NOMO-1 treated with DMSO at 0.1 percent for 48 hours (cell line): Measurements from ENCODE around the gene CGREF1.
"Not testable (repeated sequence)": the region's sequence is repeated elsewhere in the genome, so short reads cannot be mapped to it uniquely, and the experiment has no call there.

Experiments used
- DNase-seq: peaks from one replicate; lab custom pipeline; 2025; ENCODE audit not compliant: unreplicated experiment; lab: John Stamatoyannopoulos, UW

The CGREF1 gene

DNA sequence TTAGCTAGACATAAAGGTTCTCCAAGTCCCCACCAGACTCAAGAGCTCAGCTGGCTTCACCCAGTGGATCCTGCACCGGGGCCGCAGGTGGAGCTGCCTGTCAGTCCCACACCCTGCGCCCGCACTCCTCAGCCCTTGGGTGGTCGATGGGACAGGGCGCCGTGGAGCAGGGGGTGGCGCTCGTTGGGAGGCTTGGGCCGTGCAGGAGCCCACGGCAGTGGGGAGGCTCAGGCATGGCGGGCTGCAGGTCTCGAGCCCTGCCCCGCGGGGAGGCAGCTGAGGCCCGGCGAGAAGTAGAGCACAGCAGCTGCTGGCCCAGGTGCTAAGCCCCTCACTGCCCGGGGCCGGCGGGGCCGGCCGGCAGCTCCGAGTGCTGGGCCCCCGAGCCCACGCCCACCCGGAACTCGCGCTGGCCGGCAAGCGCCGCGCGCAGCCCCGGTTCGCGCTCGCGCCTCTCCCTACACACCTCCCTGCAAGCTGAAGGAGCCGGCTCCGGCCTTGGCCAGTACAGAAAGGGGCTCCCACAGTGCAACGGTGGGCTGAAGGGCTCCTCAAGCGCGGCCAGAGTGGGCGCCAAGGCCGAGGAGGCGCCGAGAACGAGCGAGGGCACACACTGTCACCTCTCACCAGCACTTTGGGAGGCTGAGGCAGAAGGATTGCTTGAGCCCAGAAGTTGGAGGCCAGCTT lies 7.4 kb downstream of the CGREF1 start:
- not testable (repeated sequence) for DNase-seq

GRCh38 chr2:27110603-27111352 lies 8.2 kb downstream of the CGREF1 start:
- not testable (repeated sequence) for DNase-seq

DNA sequence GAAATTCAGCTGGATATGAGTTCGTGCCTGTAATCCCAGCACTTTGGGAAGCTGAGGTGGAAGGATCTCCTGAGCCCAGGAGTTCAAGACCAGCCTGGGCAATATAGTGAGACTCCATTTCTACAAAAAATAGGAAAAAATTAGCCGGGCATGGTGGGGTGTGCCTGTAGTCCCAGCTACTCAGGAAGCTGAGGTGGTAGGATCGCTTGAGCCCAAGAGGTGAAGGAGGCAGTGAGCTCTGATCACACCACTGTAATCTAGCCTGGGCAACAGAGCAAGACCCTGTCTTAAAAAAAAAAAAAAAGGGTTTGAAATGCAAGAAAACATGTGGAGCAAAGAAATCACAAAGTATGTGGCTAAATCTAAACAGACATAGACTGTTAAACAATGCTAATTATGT lies 9.8 kb downstream of the CGREF1 start:
- no peak for DNase-seq

GRCh38 chr2:27108221-27108620 lies 10.7 kb downstream of the CGREF1 start:
- no peak for DNase-seq

- no peak for DNase-seq
Observed at GRCh38 chr2:27105981-27106380, 12.9 kb downstream of the CGREF1 start.

DNA sequence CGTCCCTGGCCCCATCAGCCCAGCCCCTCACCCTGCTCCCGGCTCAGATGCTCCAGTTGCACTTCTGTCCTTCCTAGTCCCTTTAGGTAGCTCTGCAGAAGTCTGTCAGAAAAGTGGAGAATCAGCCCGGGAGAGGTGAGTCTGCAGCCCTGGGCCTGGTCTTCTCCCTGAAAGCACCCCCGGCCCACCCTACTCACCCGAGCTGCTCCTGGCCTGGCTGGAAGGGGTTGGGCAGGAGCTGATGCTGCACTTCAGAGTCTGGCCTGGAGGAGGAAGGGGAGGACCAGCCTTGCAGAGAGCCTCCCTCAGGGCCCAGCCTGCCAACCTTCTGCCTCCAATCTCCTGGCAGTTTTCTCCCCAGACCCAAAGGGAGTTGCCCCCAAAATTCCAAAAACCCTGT lies 16.6 kb downstream of the CGREF1 start:
- no peak for DNase-seq

GRCh38 chr2:27100036-27100435 lies 18.9 kb downstream of the CGREF1 start:
- no peak for DNase-seq

DNA sequence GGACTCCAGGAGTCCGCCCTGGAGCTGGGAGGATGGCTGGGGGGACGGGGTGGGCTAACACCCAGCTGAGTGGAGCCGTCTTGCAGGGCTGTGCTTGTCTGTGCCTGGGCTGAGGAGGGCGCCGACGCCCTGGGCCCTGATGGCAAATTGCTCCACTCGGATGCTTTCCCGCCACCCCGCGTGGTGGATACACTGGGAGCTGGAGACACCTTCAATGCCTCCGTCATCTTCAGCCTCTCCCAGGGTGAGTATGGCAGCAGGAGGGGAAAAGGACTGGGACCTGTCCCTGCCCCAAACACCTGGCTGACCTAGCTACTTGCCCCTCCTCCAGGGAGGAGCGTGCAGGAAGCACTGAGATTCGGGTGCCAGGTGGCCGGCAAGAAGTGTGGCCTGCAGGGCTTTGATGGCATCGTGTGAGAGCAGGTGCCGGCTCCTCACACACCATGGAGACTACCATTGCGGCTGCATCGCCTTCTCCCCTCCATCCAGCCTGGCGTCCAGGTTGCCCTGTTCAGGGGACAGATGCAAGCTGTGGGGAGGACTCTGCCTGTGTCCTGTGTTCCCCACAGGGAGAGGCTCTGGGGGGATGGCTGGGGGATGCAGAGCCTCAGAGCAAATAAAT lies 19.5 kb downstream of the CGREF1 start:
- no peak for DNase-seq

GRCh38 chr2:27097341-27097740 lies 21.6 kb downstream of the CGREF1 start:
- DNase-seq, result no peak

DNA sequence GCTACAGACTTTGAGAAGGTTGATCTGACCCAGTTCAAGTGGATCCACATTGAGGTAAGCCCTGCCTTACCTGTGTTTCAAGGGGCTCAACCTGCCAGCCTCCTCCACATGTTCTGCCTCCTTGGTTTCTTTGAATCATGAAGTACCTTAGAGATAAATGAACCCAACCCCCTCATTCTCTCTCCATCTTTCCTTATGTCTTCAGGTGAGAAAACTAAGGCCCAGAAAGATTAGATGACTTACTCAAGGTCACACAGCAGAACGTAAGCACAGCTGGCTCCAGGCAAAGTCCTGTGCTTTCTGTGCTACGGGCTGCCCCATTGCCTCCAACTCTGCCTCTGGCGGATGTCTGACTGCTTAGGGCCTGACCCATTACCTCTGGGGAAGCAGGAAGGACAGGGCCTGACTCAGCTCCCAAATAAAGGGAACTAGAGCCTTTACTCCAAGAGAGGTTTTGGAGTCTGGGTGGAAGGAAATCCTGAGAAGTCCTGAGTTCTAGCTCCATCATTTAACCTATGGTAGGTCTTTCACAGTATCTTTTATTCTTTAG lies 22.1 kb downstream of the CGREF1 start:
- no peak for DNase-seq

GRCh38 chr2:27095745-27096651 lies 22.9 kb downstream of the CGREF1 start:
- DNase-seq, result peak; percentile 24

GRCh38 chr2:27095427-27095744 lies 23.5 kb downstream of the CGREF1 start:
- no peak for DNase-seq

DNA sequence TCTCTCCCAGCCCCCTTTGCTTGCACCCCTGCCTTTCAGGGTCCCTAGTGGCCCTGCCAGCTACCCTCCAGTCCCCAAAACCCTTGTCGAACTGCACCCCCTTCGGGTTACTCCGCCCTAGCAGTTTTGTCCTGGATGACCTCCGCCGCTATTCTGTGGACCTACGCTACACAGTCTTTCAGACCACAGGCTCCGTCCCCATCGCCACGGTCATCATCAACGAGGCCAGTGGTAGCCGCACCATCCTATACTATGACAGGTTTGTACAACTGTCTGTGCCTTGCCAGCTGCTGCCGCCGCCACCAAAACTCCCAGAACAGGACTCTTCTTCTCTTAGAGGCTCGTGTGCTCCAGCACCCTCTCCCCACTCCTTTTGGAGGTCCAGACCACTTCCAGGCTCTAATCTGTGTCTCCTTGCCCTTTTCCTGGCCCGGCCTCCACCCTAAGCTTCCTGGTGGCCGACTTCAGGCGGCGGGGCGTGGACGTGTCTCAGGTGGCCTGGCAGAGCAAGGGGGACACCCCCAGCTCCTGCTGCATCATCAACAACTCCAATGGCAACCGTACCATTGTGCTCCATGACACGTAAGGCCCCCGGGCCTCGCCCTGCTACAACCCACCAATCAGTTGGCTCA lies 24.5 kb downstream of the CGREF1 start:
- no peak for DNase-seq

DNA sequence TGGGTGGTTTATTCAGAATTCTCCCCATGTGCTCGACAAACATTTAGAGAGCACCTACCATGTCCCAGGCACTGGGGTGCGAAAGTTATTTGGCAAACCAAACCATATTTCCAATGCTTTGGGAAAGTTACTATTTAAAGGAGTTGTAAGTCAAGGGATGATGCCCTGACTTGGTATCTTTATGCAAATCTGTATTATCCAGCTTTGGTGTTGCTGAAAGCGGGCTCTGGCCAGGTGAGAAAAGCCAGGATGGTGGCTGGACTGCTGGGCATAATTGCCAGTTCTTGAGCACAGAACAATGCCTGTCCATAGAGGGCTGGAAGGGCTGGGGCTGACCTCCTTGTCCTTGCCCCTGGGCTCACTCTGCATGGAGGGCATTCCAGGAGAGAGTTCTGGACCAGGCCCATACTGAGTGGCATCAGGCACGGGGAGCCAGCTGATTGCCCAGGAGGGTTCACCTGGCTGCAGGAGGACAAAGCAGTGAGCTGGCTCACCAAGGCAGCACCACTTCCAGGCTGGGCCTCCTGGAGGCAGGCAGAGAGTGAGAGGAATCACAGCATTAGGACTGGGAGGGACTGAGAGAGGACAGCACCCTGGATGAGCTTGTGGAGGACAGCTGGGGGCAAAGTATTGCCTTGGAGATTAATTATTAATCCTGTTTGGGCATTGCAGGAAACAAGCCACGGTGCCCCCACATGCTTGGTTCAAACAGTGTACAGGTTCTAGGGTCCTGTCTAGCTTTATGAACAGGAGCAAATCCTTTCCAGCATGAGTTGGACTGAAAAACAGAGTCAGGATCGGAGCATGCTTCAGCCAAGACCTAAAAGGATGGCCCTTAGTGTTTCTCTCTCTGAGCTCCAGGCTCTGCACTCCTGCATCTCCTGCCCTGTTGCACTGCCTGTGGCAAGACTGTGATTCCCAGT lies 25.2 kb downstream of the CGREF1 start:
- no peak for DNase-seq

- DNase-seq, result no peak
Observed at GRCh38 chr2:27092696-27093429, 26.1 kb downstream of the CGREF1 start.

DNA sequence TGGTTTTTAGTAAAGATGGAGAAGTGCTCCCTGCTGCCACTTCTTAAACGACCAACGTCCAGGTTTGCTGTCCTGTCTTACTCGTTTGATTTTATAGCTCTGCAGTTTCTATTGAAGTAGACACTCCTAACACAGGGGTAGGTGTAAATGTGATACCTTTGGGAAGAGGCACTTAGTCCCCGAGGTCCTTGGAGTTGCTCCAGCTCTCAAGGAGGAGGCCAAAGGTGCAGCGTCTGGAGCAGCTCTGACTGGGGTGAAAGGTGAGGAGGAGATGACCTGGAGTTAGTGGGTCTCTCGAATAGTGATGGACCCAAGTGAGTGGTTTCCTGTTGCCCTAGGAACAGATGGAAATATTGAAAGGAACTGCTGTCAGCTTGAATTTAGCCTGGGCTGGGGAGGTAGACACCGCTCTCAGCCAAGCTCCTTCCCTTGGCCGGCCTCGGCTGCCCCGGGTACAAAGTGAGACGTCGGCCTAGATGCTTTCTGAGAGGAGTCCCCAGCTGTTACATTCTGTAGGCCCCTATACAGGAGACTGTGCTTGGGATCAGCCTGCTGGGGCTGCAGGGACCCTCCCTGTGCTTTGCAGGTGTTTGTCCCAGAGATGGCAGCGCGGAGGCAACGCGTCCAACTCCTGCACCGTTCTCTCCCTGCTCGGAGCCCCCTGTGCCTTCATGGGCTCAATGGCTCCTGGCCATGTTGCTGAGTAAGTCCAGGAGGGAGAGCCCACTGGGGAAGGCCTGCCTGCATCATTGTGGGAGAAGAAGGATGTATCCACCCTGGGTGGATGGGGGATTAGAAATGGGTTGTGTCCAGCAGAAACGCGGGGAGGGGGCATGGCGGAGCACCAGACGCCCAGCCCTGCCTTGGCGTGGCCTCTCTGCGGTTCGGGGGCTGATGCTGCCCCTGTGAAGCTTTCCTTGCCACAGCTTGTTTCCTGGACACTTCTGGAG lies 26.9 kb downstream of the CGREF1 start:
- no peak for DNase-seq

DNA sequence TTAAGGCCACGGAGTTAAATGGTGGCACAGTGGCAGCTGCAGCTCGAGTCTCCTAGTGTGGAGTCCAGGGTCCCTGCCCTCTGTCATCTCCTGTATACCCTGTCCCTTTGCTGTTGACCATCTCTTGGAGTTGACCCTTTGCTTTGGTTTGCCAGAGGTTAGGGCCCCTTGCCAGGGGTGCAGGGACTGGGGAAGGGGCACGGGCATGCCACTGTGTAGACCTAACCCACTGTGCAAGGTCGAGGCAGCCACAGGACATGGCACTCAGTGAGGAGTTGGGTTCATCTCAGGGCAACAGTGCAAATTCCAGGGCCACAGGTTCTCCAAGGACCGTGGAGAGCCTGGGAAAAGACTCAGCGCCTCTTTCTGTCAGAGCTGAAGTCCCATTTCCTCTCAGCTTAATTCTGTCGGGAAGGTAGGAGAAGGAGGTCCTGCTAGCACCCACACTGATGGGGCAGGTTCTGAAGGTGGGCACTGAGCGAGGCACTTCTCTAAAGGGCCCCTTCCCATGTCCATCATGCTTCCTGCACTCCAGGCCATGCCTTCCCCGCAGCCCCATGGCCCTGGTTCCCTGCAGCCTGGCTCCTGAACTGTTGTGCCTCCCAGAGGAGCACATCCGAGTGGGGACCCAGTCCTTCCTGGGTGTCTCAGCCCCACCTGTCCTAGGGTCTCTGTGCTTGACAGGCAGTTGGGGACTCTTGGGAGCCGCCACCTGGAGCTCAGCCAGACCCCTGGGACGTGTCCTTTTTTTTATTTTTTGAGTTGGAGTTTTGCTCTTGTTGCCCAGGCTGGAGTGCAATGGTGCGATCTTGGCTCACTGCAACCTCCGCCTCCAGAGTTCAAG lies 29.6 kb downstream of the CGREF1 start:
- no peak for DNase-seq
